Thyroid gland (tissue), 4 donors: Measurements from ENCODE around the gene IFT122. TPM values are rescaled to one million over a fixed set of nuclear protein-coding genes. Genes with fewer than 3 reads are reported as not detected.

Experiments
- DNase-seq, 2 donors: peaks; one replicate each; pipeline ENCODE4 v3.0.0-alpha.2; 2019
- H3K27ac ChIP-seq, 3 donors: fragments of 200-600 bp; sonication (generic); 1 replicate in 2 of 3; 2 replicates in 1 of 3; pipeline ENCODE4 v1.5.1; 2016 to 2019; ENCODE audit warnings: mild to moderate bottlenecking in 1 of 3, moderate library complexity in 1 of 3
- H3K27me3 ChIP-seq: fragments of 200-600 bp; sonication (generic); one replicate; pipeline ENCODE4 v1.5.1; 2019
- H3K36me3 ChIP-seq, 2 donors: fragments of 200-600 bp; sonication (generic); one replicate each; pipeline ENCODE4 v1.5.1; 2016 to 2019
- H3K4me1 ChIP-seq, 2 donors: fragments of 200-600 bp; sonication (generic); one replicate each; pipeline ENCODE4 v1.5.1; 2017 to 2019
- H3K4me3 ChIP-seq, 3 donors: fragments of 200-600 bp; sonication (generic); replicated peaks in 1 of 3; 1 replicate in 2 of 3; 2 replicates in 1 of 3; pipeline ENCODE4 v1.5.1; 2016; ENCODE audit warnings: mild to moderate bottlenecking in 1 of 3
- H3K9me3 ChIP-seq: fragments of 200-600 bp; sonication (generic); one replicate; pipeline ENCODE4 v1.5.1; 2017
- POLR2A ChIP-seq, 2 donors: fragments of 450-650 bp; IDR thresholded peaks; one replicate each; pipeline ENCODE4 v1.6.1; 2017; ENCODE audit warnings: antibody characterized with exemption in 2 of 2, mild to moderate bottlenecking in 2 of 2, moderate library complexity in 1 of 2
- WGBS, 2 donors: methylation state at CpG; one replicate each; pipeline ENCODE4 v1.1.5; 2017; 5-methylcytosine and 5-hydroxymethylcytosine counted together
- intact Hi-C: fragments of 100-400 bp; cut with DNase I; formaldehyde crosslinking; loops from one replicate; pipeline ENCODE4 v1.15.1; 2023
- total RNA-seq, 4 donors: library from RNA; depleted of rRNA; stranded (reverse); fragments of >200 nt; gene quantifications; one replicate each; pipeline ENCODE4 v1.2.3, GENCODE V29; 2016
- TF ChIP-seq, protein P1 (sequence below), 6 experiments: fragments of 200-600 bp in 3 of 6; fragments of 450-650 bp in 3 of 6; sonication (generic) in 3 of 6; IDR thresholded peaks; one replicate each; pipeline ENCODE4 v1.5.1; 2016 to 2019; ENCODE audit warnings: antibody characterized with exemption in 6 of 6, mild to moderate bottlenecking in 2 of 6, inconsistent platforms in 1 of 6, moderate library complexity in 1 of 6

The IFT122 gene
- total RNA-seq, 4 donors from 2014 or later = 40.7 to 67.9 (median 46.7) TPM

- intact Hi-C loops = no loop called here
- WGBS, 2 donors = 90 to 100% methylated on average over 2 to 12 of the region's 24 CpGs
- no peak overlapping the region for H3K27ac ChIP-seq
- no peaks in the 10 kb centered on the region for H3K36me3 ChIP-seq
- H3K9me3 ChIP-seq = no peaks in the 10 kb centered on the region
- no peak for DNase-seq
- no peaks in the 10 kb centered on the region for H3K27me3 ChIP-seq
- H3K4me1 ChIP-seq = no peaks in the 10 kb centered on the region
- TF ChIP-seq, protein P1, sequence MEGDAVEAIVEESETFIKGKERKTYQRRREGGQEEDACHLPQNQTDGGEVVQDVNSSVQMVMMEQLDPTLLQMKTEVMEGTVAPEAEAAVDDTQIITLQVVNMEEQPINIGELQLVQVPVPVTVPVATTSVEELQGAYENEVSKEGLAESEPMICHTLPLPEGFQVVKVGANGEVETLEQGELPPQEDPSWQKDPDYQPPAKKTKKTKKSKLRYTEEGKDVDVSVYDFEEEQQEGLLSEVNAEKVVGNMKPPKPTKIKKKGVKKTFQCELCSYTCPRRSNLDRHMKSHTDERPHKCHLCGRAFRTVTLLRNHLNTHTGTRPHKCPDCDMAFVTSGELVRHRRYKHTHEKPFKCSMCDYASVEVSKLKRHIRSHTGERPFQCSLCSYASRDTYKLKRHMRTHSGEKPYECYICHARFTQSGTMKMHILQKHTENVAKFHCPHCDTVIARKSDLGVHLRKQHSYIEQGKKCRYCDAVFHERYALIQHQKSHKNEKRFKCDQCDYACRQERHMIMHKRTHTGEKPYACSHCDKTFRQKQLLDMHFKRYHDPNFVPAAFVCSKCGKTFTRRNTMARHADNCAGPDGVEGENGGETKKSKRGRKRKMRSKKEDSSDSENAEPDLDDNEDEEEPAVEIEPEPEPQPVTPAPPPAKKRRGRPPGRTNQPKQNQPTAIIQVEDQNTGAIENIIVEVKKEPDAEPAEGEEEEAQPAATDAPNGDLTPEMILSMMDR (IDR thresholded peaks at IDR 0.05) = no peak
- no peak for TF ChIP-seq POLR2A (IDR thresholded peaks at IDR 0.05)
- H3K4me3 ChIP-seq = no peak overlapping the region
Observed at GRCh38 chr3:129547241-129547640, 107.2 kb downstream of the IFT122 start.

DNA sequence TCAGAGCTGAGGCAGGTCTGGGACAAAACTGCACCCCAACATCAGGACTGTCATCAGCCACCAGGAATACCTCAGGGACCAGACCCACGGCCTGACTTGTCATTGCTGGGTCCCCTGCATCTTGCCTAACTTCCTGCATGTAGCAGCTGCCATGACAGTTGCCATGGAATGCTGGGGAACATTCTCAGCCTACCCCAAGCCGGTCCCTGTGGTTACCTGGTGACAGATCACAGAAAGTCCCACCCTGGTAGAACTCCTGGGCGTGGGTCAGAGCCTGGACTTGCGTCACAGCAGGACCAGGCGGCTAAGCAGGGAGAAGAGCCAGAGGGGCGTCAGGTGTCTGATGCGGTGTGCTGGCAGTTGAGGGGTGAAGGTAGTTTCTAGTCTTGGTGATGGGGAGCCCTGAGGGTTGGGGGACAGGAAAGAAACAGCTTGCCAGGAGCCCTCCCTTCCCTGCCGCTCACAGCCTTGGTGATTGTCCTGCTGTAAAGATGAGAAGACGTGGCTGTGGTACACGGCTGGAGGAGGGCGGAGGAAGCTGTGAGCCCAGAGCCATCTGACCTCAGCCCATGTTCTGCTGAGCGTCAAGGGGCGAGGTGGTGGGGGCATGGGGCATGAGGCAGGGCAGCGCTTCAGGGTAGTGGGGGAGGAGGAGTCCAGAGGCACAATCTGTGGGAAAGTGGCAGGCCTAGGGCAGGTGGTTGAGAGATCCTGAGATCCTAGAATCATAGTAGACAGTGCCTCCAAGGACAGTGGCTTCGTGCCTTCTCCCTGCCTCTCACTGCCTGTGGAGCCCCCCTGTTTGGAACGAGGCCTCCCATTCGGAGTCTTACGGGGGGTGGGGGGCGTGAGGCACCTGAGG lies 108.3 kb downstream of the IFT122 start:
- intact Hi-C loops = no loop called here
- Histone ChIP-seq H3K27ac (no peak overlapping the region), H3K9me3 (no peaks in the 10 kb centered on the region), H3K36me3 (no peaks in the 10 kb centered on the region), H3K4me3 (no peak overlapping the region), H3K4me1 (peaks cover 0 to 3% of the 10 kb centered on the region in 2 donors), H3K27me3 (no peaks in the 10 kb centered on the region)
- no peak for TF ChIP-seq POLR2A (IDR thresholded peaks at IDR 0.05)
- TF ChIP-seq, protein P1 (IDR thresholded peaks at IDR 0.05) = no peak
- 89 to 94% methylated on average over 19 of the region's 19 CpGs for WGBS, 2 donors
- no peak for DNase-seq

GRCh38 chr3:129549006-129549800 lies 109.2 kb downstream of the IFT122 start:
- TF ChIP-seq, protein P1 (IDR thresholded peaks at IDR 0.05) = no peak
- no peak for TF ChIP-seq POLR2A (IDR thresholded peaks at IDR 0.05)
- DNase-seq = no peak
- Histone ChIP-seq H3K27me3 (no peaks in the 10 kb centered on the region), H3K9me3 (no peaks in the 10 kb centered on the region), H3K27ac (no peak overlapping the region), H3K36me3 (no peaks in the 10 kb centered on the region), H3K4me1 (peaks cover 0 to 8% of the 10 kb centered on the region in 2 donors), H3K4me3 (no peak overlapping the region)
- intact Hi-C loops = no loop called here
- 92% methylated on average over 18 of the region's 18 CpGs for WGBS, 2 donors

DNA sequence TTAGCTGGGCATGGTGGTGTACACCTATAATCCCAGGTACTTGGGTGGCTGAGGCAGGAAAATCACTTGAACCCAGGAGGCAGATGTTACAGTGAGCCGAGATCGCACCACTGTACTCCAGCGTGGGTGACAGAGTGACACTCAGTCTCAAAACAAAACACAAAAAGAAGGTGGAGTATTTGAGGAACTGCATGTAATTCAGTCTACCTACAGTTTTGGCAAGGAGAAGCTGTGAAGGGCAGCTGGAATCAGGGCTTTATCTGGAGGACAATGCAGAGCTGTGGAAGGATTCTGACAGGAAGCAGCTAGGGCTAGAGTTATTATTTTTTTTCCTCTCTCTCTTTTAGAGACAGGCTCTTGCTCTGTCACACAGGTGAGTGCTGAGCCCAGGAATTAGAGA lies 109.8 kb downstream of the IFT122 start:
- Histone ChIP-seq H3K9me3 (no peaks in the 10 kb centered on the region), H3K36me3 (no peaks in the 10 kb centered on the region), H3K27ac (no peak overlapping the region), H3K4me3 (no peak overlapping the region), H3K27me3 (no peaks in the 10 kb centered on the region), H3K4me1 (peaks cover under 1 to 14% of the 10 kb centered on the region in 2 donors)
- WGBS, 2 donors = 86 to 90% methylated on average over 3 of the region's 3 CpGs
- intact Hi-C loops = no loop called here
- TF ChIP-seq, protein P1 (IDR thresholded peaks at IDR 0.05) = no peak
- no peak for TF ChIP-seq POLR2A (IDR thresholded peaks at IDR 0.05)
- DNase-seq = no peak
